Nephron (organoid): ENCODE measurements around the gene GRM7.

Source experiments
- H3K27ac Mint-ChIP-seq, 3 experiments: 2 replicates each; pipeline ENCODE4 v1.8.0; 2020; ENCODE audit warnings: mixed read lengths in 3 of 3, mild to moderate bottlenecking in 2 of 3, moderate library complexity in 1 of 3
- H3K27me3 Mint-ChIP-seq: 2 replicates; pipeline ENCODE4 v1.8.0; 2021; ENCODE audit warnings: low read depth, mild to moderate bottlenecking, moderate library complexity, mixed read lengths
- H3K36me3 Mint-ChIP-seq: 2 replicates; pipeline ENCODE4 v1.8.0; 2020; ENCODE audit warnings: low read depth, mixed read lengths
- H3K4me1 Mint-ChIP-seq: 2 replicates; pipeline ENCODE4 v1.8.0; 2020; ENCODE audit warnings: mixed read lengths
- H3K4me3 Mint-ChIP-seq, 3 experiments: 2 replicates each; pipeline ENCODE4 v1.8.0; 2020; ENCODE audit warnings: mild to moderate bottlenecking in 3 of 3, mixed read lengths in 3 of 3, moderate library complexity in 2 of 3
- H3K9me3 Mint-ChIP-seq: 2 replicates; pipeline ENCODE4 v1.8.0; 2020; ENCODE audit warnings: mixed read lengths
- TF ChIP-seq, protein P1 (sequence below), 3 experiments: fragments of 200-600 bp; sonication (generic); IDR thresholded peaks; one replicate each; pipeline ENCODE4 v1.5.0; 2021; ENCODE audit warnings: antibody characterized with exemption in 3 of 3; ENCODE audit not compliant: unreplicated experiment in 3 of 3

The GRM7 gene

DNA sequence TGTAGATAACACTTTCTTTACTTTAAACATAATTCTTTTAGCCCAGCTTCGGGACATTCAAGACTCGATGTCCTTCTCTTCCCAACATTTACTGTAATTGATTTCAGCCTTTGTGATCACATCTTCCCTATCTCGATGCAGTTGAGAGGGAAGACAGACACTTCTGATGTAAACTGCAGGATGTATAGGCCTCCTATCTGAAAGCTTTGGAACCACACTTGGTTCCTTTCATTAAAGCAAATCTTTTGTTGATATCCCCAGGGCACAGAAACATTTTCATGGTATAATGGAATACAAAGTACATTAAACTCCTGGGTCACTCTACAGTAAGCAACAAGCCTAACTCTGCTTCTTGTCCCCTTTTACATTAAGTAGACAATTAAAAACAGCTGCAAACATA is 6.4 kb downstream of the GRM7 start:
- Mint-ChIP-seq H3K4me3 (no peak overlapping the region), H3K36me3 (no peaks in the 10 kb centered on the region), H3K27me3 (peaks cover 47% of the 10 kb centered on the region), H3K9me3 (no peaks in the 10 kb centered on the region), H3K27ac (no peak overlapping the region), H3K4me1 (peaks cover 11% of the 10 kb centered on the region)
- TF ChIP-seq, protein P1, sequence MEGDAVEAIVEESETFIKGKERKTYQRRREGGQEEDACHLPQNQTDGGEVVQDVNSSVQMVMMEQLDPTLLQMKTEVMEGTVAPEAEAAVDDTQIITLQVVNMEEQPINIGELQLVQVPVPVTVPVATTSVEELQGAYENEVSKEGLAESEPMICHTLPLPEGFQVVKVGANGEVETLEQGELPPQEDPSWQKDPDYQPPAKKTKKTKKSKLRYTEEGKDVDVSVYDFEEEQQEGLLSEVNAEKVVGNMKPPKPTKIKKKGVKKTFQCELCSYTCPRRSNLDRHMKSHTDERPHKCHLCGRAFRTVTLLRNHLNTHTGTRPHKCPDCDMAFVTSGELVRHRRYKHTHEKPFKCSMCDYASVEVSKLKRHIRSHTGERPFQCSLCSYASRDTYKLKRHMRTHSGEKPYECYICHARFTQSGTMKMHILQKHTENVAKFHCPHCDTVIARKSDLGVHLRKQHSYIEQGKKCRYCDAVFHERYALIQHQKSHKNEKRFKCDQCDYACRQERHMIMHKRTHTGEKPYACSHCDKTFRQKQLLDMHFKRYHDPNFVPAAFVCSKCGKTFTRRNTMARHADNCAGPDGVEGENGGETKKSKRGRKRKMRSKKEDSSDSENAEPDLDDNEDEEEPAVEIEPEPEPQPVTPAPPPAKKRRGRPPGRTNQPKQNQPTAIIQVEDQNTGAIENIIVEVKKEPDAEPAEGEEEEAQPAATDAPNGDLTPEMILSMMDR (IDR thresholded peaks at IDR 0.05; ENCODE audit: unreplicated experiment in 3 of 3): no peak

DNA sequence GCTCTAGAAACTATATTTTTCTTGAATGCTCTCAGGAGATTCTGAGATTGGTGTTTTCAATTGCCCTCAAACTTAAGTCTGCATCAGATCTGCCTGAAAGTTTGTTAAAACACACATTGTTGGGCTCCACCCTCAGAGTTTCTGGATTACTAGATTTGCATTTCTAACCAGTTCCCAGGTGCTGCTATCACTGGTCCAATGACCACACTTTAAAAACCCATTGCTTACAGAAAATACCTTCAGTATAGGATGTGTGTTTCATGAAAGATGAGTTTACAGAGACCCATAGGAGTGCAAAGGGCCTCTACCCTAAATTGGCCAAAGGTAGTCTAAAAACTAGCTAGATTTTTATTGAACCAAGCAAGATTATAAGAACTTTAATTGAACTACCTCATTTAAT is 17.8 kb downstream of the GRM7 start:
- Mint-ChIP-seq H3K27me3 (no peaks in the 10 kb centered on the region), H3K36me3 (no peaks in the 10 kb centered on the region)
- TF ChIP-seq, protein P1 (IDR thresholded peaks at IDR 0.05; ENCODE audit: unreplicated experiment in 3 of 3): no peak

DNA sequence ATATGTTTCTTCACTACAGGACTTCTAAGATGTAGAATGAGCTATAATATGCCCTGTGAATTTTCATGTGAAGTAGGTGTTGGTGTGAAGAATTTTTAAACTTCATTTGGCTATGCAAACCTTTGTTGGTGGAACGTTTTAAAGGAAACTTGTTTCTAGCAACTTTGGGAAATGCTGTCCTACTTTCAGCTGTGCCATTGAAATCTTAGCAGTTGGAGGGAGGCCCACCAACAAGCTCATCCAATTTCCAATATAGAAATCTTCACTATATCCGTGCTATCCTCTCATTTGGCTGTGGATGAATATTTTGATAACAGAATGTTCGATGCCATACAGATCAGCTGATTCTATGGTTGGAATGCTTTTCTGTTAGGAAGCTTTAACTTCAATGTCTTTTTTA is 51.3 kb downstream of the GRM7 start:
- Mint-ChIP-seq H3K27me3 (no peaks in the 10 kb centered on the region), H3K27ac (no peak overlapping the region), H3K4me3 (no peak overlapping the region), H3K36me3 (no peaks in the 10 kb centered on the region), H3K9me3 (no peaks in the 10 kb centered on the region), H3K4me1 (no peaks in the 10 kb centered on the region)
- TF ChIP-seq, protein P1 (IDR thresholded peaks at IDR 0.05; ENCODE audit: unreplicated experiment in 3 of 3): no peak

More for the DNA sequence above, 17.8 kb downstream of the GRM7 start:
- H3K9me3 Mint-ChIP-seq: no peaks in the 10 kb centered on the region
- H3K4me3 Mint-ChIP-seq: no peak overlapping the region
- no peak overlapping the region for H3K27ac Mint-ChIP-seq
- H3K4me1 Mint-ChIP-seq: no peaks in the 10 kb centered on the region

DNA sequence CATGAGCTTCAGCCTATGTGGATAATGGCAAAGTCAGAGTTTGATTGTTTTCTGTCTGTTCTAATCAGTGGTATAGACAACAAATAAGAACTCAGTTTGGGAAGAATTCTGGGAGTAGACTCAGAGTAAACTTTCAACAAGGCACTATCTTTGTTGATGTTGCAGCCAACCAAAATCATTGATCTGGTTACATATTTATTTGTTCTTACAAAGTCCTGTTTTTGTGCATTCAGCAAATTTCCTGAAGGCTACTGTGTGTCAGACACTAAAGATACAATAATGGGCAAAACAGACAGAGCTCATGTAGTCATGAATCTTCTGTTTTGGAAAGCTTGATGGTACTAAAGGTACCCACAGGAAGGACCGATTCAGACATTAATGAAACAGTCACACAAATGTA is 55.0 kb downstream of the GRM7 start:
- Mint-ChIP-seq H3K27me3 (no peaks in the 10 kb centered on the region), H3K9me3 (no peaks in the 10 kb centered on the region), H3K27ac (no peak overlapping the region), H3K4me3 (no peak overlapping the region), H3K4me1 (peaks cover 5% of the 10 kb centered on the region), H3K36me3 (no peaks in the 10 kb centered on the region)
- TF ChIP-seq, protein P1 (IDR thresholded peaks at IDR 0.05; ENCODE audit: unreplicated experiment in 3 of 3): no peak

DNA sequence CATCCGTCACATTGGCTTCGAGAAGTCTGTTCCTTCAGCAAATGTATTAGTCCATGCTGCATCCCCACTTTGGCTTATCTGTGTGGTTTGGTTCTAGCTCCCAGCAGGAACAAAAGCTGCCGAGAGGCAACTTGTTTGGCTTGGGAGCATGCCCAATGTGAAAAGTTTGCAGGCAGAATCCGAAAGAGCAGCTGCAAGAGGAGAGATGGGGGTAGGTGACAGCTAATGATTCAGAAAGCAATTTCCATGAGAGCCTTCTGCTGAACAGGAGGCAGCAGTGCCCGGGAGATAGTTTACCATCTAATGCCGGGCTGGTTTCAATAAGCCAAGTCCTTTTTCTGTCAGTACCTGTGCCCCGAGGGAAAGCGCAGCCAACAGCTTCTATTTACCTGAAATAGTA is 60.2 kb downstream of the GRM7 start:
- H3K27me3 Mint-ChIP-seq: peaks cover 9% of the 10 kb centered on the region
- no peaks in the 10 kb centered on the region for H3K36me3 Mint-ChIP-seq
- no peak overlapping the region for H3K27ac Mint-ChIP-seq
- peaks cover 8% of the 10 kb centered on the region for H3K4me1 Mint-ChIP-seq
- TF ChIP-seq, protein P1 (IDR thresholded peaks at IDR 0.05; ENCODE audit: unreplicated experiment in 3 of 3): no peak
- no peak overlapping the region for H3K4me3 Mint-ChIP-seq
- H3K9me3 Mint-ChIP-seq: no peaks in the 10 kb centered on the region

DNA sequence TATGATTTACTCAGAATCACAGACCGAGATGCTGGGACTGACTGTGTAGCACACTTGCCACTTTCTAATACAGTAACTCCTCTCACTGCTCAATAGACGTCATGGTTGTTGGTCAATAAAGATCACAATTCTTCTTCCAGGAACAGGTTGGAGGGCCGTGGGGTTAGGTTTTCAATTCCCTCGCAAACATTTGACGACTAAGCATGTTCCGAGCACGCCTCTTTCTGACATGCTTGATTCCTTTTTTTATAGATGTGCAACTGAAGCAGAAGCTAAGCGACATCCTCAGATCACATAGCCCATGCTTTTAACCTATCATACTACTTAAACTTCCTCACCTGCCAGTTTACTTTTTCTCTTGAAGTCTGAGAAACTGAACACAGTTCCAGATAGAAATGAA is 61.0 kb downstream of the GRM7 start:
- TF ChIP-seq, protein P1 (IDR thresholded peaks at IDR 0.05; ENCODE audit: unreplicated experiment in 3 of 3): no peak
- Mint-ChIP-seq H3K9me3 (no peaks in the 10 kb centered on the region), H3K4me3 (no peak overlapping the region), H3K36me3 (no peaks in the 10 kb centered on the region), H3K27ac (no peak overlapping the region), H3K4me1 (peaks cover 8% of the 10 kb centered on the region), H3K27me3 (peaks cover 9% of the 10 kb centered on the region)
